ENCODE data around the gene DUS2.
"Not testable (repeated sequence)": the region's sequence is repeated elsewhere in the genome, so short reads cannot be mapped to it uniquely, and the experiment has no call there.

Gene DUS2

GRCh38 chr16:68117884-68118283 lies 94.8 kb downstream of the DUS2 start:
- no peak for DNase-seq (ENCODE audit: low read depth in 2 of 3, low spot score in 2 of 3)

- not testable (repeated sequence) for DNase-seq (ENCODE audit: low read depth in 2 of 3, low spot score in 2 of 3)
Observed at GRCh38 chr16:68118954-68119353, 95.9 kb downstream of the DUS2 start.

- not testable (repeated sequence) for DNase-seq (ENCODE audit: low read depth in 2 of 3, low spot score in 2 of 3)
Observed at GRCh38 chr16:68120496-68120895, 97.4 kb downstream of the DUS2 start.

GRCh38 chr16:68126395-68126794 lies 103.3 kb downstream of the DUS2 start:
- DNase-seq (ENCODE audit: low read depth in 2 of 3, low spot score in 2 of 3): no peak

GRCh38 chr16:68128577-68129305 lies 105.7 kb downstream of the DUS2 start:
- no peak for DNase-seq (ENCODE audit: low read depth in 2 of 3, low spot score in 2 of 3)
